H4 (cell line): ENCODE measurements around the gene CD22. TPM values are rescaled to one million over a fixed set of nuclear protein-coding genes. Genes with fewer than 3 reads are reported as not detected.
A peak's percentile ranks its signal among the peaks of the same experiment; 100 is the strongest.
"Not testable (repeated sequence)": the region's sequence is repeated elsewhere in the genome, so short reads cannot be mapped to it uniquely, and the experiment has no call there.

Experiments
- DNase-seq: peaks from one replicate; pipeline ENCODE4 v3.0.0-alpha.2; 2015; ENCODE audit warnings: low spot score
- total RNA-seq: library from RNA; depleted of rRNA; stranded (reverse); fragments of >200 nt; shearing (Covaris generic); gene quantifications from 2 replicates; pipeline ENCODE4 v1.2.3, GENCODE V29; 2014

Gene CD22
- total RNA-seq, 1 experiment from 2014 or later: 1.9 TPM

GRCh38 chr19:35358834-35359233, 29.8 kb downstream of the CD22 start:
- not testable (repeated sequence) for DNase-seq

DNA sequence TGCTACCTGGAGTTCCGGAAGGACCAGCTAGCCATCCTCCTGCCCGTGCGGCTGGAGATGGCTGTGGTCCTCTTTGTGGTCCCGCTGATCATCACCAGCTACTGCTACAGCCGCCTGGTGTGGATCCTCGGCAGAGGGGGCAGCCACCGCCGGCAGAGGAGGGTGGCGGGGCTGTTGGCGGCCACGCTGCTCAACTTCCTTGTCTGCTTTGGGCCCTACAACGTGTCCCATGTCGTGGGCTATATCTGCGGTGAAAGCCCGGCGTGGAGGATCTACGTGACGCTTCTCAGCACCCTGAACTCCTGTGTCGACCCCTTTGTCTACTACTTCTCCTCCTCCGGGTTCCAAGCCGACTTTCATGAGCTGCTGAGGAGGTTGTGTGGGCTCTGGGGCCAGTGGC, 30.4 kb downstream of the CD22 start:
- not testable (repeated sequence) for DNase-seq

- not testable (repeated sequence) for DNase-seq
Observed at GRCh38 chr19:35360081-35360480, 31.1 kb downstream of the CD22 start.

DNA sequence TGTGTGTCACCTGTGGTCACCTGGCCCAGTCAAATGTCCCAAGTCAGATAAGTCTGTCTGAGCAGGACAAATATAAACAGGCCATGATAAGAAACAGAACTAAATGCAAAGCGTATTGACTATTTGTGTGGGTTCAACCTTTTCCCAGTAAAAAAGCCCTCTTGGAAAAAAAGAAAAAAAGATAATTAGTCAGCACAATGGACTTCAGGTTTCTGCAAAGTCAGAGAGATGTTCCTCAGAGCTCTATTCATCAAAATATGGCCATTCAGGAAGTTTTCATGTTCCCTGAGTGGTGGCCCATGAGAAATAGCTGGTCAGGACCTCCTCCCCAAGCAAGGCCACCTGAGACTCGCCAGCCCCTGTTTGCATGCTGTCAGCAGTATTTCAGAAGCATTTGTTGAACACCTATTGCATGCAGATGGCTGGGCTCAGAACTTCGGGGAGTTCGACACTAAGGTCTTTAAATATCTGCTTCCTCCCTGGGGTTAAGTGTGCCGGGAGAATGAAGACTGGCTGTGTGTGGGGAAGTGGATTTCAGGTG, 32.0 kb downstream of the CD22 start:
- no peak for DNase-seq

- no peak for DNase-seq
Observed at GRCh38 chr19:35362261-35363000, 33.4 kb downstream of the CD22 start.

DNA sequence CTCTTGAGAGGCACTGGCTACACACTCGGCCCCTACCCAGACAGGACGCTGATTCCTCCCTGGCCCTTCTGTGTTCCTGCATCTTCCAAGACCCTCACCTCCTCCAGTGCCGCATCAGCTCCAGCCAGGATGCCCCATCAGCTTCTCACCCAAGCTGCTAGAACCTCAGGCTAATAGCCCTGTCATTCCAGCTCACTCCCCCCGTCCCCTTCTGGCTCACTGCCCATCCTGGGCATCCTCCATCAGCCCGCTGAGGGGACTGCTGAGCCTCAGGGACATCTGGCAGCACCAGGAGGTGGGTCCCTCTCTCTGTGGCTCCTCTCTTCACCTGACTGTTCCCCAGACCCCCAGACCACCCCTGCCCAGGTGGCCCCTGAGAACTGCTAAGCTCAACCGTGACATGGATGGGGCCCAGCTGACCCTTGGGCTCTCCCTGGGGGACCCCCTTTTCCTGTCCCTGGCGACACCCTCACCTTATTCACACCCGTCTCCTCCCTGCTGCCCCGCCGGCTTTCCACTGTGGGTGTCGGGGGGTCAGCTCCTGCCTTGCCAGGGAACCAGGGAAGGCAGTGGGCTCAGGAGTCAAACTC, 34.1 kb downstream of the CD22 start:
- no peak for DNase-seq

DNA sequence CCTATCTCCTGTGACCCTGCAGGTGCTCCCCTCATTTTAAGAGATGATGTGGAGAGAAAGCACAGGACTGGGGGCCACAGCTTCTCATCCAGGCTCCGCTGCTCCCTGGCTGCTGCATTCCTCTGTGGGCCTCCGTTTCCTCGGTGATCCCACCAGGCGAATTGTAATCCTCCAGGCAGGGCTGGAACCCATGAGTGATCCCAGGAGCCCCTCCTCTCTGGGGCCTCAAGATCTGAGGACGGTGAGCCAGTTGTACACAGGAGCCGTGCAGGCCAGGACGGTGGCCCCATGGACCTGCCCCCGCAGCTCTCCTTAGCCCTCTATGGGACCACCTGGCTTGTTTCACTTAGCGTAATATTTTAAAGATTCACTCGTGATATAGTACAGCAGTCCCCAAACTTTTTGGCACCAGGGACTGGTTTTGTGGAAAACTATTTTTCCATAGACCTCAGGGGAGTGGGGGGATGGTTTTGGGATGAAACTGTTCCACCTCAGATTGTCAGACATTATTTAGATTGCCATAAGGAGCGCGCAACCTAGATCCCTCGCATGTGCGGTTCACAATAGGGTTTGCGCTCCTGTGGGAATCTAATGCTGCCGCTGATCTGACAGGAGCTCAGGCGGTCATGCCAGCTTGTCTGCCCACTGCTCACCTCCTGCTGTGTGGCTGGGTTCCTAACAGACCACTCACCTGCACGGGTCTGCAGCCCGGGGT, 34.9 kb downstream of the CD22 start:
- no peak for DNase-seq

- DNase-seq: no peak
Observed at GRCh38 chr19:35365303-35365702, 36.3 kb downstream of the CD22 start.

GRCh38 chr19:35368378-35368777, 39.4 kb downstream of the CD22 start:
- no peak for DNase-seq

DNA sequence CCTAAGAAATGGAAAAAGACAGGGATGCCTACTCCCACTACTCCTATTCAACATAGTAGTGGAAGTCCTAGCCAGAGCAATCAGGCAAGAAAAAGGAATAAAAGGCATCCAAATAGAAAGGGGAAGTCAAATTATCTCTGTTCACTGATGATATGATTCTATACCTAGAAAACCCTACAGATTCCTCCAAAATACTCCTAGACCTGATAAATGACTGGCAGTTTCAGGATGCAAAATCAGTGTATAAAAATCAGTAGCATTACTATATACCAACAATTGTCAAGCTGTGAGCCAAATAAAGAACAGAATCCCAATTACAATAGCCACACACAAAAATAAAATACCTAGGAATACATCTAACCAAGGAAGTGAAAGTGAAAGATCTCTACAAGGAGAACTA, 40.5 kb downstream of the CD22 start:
- DNase-seq: no peak

DNA sequence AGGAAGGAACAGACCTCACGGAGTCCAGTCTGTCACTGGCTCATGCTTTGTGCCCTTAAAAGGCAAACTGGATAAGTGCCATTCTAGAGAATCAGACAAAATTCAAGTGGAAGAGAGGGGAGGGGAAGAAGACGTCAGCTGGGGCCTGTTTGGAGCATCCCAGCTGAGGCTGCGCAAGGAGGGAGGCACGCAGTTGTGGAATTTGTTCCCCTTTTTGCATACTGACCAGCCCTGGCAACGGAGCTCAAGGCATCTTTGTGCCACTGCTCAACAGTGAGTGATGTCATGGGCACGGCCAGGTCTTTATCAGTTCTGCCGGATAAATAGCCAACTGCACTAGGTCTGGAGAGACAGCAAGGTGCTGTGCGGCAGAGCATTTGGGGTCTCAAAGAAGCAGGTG, 41.7 kb downstream of the CD22 start, which contains the start of gene GPR42:
GPR42 (plus strand) TSS at position 347 of the 400 bp plus-strand sequence. CDS start 292 bp downstream, outside the sequence.
- no peak for DNase-seq

GRCh38 chr19:35373492-35373891, 44.5 kb downstream of the CD22 start:
- peak; percentile 5 for DNase-seq

DNA sequence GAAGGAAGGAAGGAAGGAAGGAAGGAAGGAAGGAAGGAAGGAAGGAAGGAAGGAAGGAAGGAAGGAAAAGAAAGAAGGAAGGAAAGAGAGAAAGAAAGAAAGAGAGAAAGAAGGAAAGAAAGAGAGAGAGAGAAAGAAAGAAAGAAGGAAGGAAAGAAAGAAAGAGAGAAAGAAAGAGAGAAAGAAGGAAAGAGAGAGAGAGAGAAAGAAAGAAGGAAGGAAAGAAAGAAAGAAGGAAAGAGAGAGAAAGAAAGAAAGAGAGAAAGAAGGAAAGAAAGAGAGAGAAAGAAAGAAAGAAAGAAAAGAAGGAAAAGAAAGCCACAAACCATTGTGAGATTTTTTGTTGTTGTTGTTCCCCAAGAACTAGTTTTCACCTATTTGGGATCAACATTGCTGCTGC, 45.0 kb downstream of the CD22 start:
- DNase-seq: not testable (repeated sequence)

GRCh38 chr19:35375505-35376307, 46.7 kb downstream of the CD22 start:
- peak; percentile 16 for DNase-seq

GRCh38 chr19:35377656-35378055, 48.7 kb downstream of the CD22 start:
- peak; percentile 2 for DNase-seq

GRCh38 chr19:35378356-35378755, 49.4 kb downstream of the CD22 start:
- no peak for DNase-seq

DNA sequence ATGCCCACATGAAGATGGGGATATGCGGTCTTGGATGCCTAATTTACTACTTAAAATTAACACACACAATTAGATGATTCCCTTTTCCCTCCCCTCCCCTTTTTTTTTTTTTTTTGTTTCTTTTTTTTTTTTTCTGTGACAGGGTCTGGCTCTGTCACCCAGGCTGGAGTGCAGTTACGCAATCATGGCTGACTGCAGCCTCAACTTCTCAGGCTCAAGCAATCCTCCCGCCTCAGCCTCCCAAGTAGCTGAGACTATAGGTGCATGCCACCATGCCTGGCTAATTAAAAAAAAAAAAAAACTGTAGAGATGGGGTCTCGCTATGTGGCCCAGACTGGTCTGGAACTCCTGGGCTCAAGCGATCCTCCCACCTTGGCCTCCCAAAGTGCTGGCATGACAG, 50.6 kb downstream of the CD22 start:
- not testable (repeated sequence) for DNase-seq

DNA sequence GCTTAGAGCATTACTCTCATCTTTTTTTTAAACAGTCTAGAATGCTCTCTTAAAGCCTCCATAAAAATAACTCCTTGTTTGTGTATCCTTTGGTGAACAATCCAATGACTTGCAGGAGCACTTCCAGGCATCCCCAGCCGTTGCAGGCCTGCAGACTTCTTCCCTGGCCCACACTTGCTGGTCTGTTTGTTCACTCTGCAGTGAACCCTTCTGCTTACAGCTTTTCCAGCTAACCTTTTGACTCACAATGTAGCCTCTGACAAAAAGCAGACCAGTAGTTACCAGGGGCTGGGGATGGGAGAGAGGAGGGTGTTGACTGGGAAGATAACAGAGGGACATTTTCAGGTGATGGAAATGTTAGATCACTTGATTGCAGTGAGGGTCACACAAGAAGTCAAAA, 51.0 kb downstream of the CD22 start:
- no peak for DNase-seq

DNA sequence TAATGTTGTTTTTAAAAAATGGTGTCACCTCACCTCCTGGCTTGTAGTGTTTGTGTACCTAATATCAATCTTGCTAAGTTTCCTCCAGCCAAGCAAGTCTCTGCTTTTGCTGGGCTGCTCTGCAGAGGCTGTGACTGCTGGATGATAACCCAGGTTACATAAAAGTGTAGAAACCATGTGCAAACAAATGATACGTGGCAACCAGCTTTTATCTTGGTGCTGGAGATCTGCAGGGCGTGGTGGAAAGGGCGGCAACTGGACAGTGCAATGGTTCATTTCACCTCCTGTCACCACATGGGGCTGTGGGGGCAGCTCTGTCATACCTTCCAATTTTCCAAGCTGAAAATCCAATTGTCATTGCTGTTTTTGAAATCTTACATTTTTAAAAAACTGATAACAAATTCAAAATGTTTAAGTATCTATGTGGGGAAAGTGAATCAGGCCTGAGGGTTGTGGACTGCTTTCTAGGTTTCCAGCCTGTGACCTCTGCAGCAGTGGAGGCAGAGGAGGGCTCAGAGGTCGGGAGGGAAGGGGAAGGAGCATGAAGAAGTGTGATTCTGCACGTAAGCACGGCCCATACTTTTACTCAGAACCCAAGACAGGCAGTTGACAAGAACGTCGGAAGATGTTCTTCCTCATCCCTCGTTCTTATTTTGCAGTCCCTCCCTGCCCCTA, 51.6 kb downstream of the CD22 start:
- peak; percentile 3 for DNase-seq

DNA sequence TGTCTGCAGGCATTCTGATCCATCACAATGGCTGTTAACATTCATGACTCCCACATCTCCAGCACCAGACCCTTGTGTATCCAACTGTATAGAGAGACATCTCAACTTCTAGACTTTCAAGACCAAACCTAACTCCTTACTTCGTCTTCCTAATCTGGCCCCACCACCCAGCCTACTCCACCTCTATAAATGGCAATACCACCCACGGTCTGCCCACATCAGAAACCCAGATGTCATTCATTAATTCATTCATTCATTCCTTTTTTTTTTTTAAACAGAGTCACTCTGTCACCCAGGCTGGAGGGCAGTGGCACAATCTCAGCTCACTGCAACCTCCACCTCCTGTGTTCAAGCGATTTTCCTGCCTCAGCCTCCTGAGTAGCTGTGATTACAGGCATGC, 52.3 kb downstream of the CD22 start:
- no peak for DNase-seq

GRCh38 chr19:35381926-35382325, 52.9 kb downstream of the CD22 start:
- DNase-seq: no peak
